Duodenal mucosa (tissue), 2 donors: ENCODE results near the gene HMCES.
"Not testable (repeated sequence)": the region's sequence is repeated elsewhere in the genome, so short reads cannot be mapped to it uniquely, and the experiment has no call there.

Experiments
- H3K27ac ChIP-seq: one replicate; pipeline ENCODE4 v1.7.0; 2013; ENCODE audit warnings: low read depth, low read length
- H3K27me3 ChIP-seq, 2 donors: one replicate each; pipeline ENCODE4 v1.7.0; 2013; ENCODE audit warnings: low read length in 2 of 2, control low read depth in 1 of 2; ENCODE audit not compliant: insufficient read depth in 2 of 2, control insufficient read depth in 1 of 2
- H3K36me3 ChIP-seq, 2 donors: one replicate each; pipeline ENCODE4 v1.7.0; 2013; ENCODE audit warnings: low read length in 2 of 2, control low read depth in 1 of 2; ENCODE audit not compliant: insufficient read depth in 2 of 2, control insufficient read depth in 1 of 2
- H3K4me1 ChIP-seq, 2 donors: one replicate each; pipeline ENCODE4 v1.7.0; 2013; ENCODE audit warnings: low read length in 2 of 2, control low read depth in 1 of 2; ENCODE audit not compliant: insufficient read depth in 2 of 2, control insufficient read depth in 1 of 2
- H3K4me3 ChIP-seq, 2 donors: one replicate each; pipeline ENCODE4 v1.7.0; 2013; ENCODE audit warnings: low read length in 2 of 2, low read depth in 1 of 2
- H3K9ac ChIP-seq, 2 donors: one replicate each; pipeline ENCODE4 v1.7.0; 2013; ENCODE audit warnings: low read length in 2 of 2, low read depth in 1 of 2
- H3K9me3 ChIP-seq, 2 donors: one replicate each; pipeline ENCODE4 v1.7.0; 2013; ENCODE audit warnings: low read length in 2 of 2, control low read depth in 1 of 2; ENCODE audit not compliant: control insufficient read depth in 1 of 2

The HMCES gene

GRCh38 chr3:129257609-129258008 lies 21.1 kb upstream of the HMCES start:
- Histone ChIP-seq H3K27ac (no peak overlapping the region), H3K4me1 (peaks cover 5 to 6% of the 10 kb centered on the region in 2 donors), H3K4me3 (no peak overlapping the region), H3K27me3 (no peaks in the 10 kb centered on the region), H3K36me3 (peaks cover 68 to 93% of the 10 kb centered on the region in 2 donors), H3K9me3 (no peaks in the 10 kb centered on the region), H3K9ac (no peak overlapping the region)

GRCh38 chr3:129259612-129260477 lies 18.8 kb upstream of the HMCES start:
- H3K36me3 ChIP-seq: peaks cover 71 to 95% of the 10 kb centered on the region in 2 donors
- no peaks in the 10 kb centered on the region for H3K9me3 ChIP-seq
- no peaks in the 10 kb centered on the region for H3K27me3 ChIP-seq
- peaks cover 5 to 6% of the 10 kb centered on the region in 2 donors for H3K4me1 ChIP-seq
- H3K27ac ChIP-seq: no peak overlapping the region
- H3K9ac ChIP-seq: no peak overlapping the region
- no peak overlapping the region for H3K4me3 ChIP-seq

GRCh38 chr3:129260606-129261005 lies 18.1 kb upstream of the HMCES start:
- Histone ChIP-seq H3K9ac (no peak overlapping the region), H3K36me3 (peaks cover 75 to 94% of the 10 kb centered on the region in 2 donors)

GRCh38 chr3:129261894-129262293 lies 16.8 kb upstream of the HMCES start:
- H3K4me1 ChIP-seq: peaks cover 5 to 6% of the 10 kb centered on the region in 2 donors
- H3K9ac ChIP-seq: no peak overlapping the region
- H3K4me3 ChIP-seq: no peak overlapping the region
- H3K36me3 ChIP-seq: peaks cover 70 to 94% of the 10 kb centered on the region in 2 donors
- H3K27ac ChIP-seq: no peak overlapping the region
- no peaks in the 10 kb centered on the region for H3K27me3 ChIP-seq
- no peaks in the 10 kb centered on the region for H3K9me3 ChIP-seq

More at GRCh38 chr3:129260606-129261005, 18.1 kb upstream of the HMCES start:
- H3K27me3 ChIP-seq: no peaks in the 10 kb centered on the region
- no peak overlapping the region for H3K27ac ChIP-seq
- H3K4me1 ChIP-seq: peaks cover 5 to 6% of the 10 kb centered on the region in 2 donors
- H3K9me3 ChIP-seq: no peaks in the 10 kb centered on the region
- H3K4me3 ChIP-seq: no peak overlapping the region

- Histone ChIP-seq H3K4me3 (no peak overlapping the region), H3K27ac (no peak overlapping the region), H3K4me1 (peaks cover 5 to 6% of the 10 kb centered on the region in 2 donors), H3K27me3 (no peaks in the 10 kb centered on the region), H3K9ac (no peak overlapping the region), H3K9me3 (no peaks in the 10 kb centered on the region), H3K36me3 (peaks cover 70 to 94% of the 10 kb centered on the region in 2 donors)
Observed at GRCh38 chr3:129263161-129263910, 15.3 kb upstream of the HMCES start.

GRCh38 chr3:129264994-129265393 lies 13.7 kb upstream of the HMCES start:
- H3K9ac ChIP-seq, H3K9me3 ChIP-seq, H3K27me3 ChIP-seq, H3K4me1 ChIP-seq, H3K27ac ChIP-seq, H3K4me3 ChIP-seq: not testable (repeated sequence)
- peaks cover 78 to 98% of the 10 kb centered on the region in 2 donors for H3K36me3 ChIP-seq

- Histone ChIP-seq H3K9me3 (no peaks in the 10 kb centered on the region), H3K4me3 (no peak overlapping the region), H3K4me1 (no peaks in the 10 kb centered on the region), H3K27me3 (no peaks in the 10 kb centered on the region), H3K27ac (no peak overlapping the region), H3K9ac (no peak overlapping the region), H3K36me3 (peaks cover 78 to 97% of the 10 kb centered on the region in 2 donors)
Observed at GRCh38 chr3:129266651-129267050, 12.0 kb upstream of the HMCES start.

GRCh38 chr3:129268396-129268795 lies 10.3 kb upstream of the HMCES start:
- Histone ChIP-seq H3K4me3 (no peak overlapping the region), H3K9me3 (no peaks in the 10 kb centered on the region), H3K9ac (no peak overlapping the region), H3K27ac (no peak overlapping the region), H3K36me3 (peaks cover 77 to 98% of the 10 kb centered on the region in 2 donors), H3K27me3 (no peaks in the 10 kb centered on the region), H3K4me1 (no peaks in the 10 kb centered on the region)

GRCh38 chr3:129271674-129272073 lies 7.0 kb upstream of the HMCES start:
- H3K27ac ChIP-seq: no peak overlapping the region
- H3K4me3 ChIP-seq: no peak overlapping the region
- no peaks in the 10 kb centered on the region for H3K4me1 ChIP-seq
- no peaks in the 10 kb centered on the region for H3K9me3 ChIP-seq
- H3K36me3 ChIP-seq: peaks cover 85 to 97% of the 10 kb centered on the region in 2 donors
- H3K27me3 ChIP-seq: no peaks in the 10 kb centered on the region
- H3K9ac ChIP-seq: no peak overlapping the region

- Histone ChIP-seq H3K27me3 (no peaks in the 10 kb centered on the region), H3K4me1 (peaks cover 14 to 15% of the 10 kb centered on the region in 2 donors), H3K36me3 (peaks cover 44 to 61% of the 10 kb centered on the region in 2 donors), H3K4me3 (no peak overlapping the region), H3K27ac (no peak overlapping the region), H3K9me3 (no peaks in the 10 kb centered on the region), H3K9ac (no peak overlapping the region)
Observed at GRCh38 chr3:129276385-129276784, 2.3 kb upstream of the HMCES start.
